WTC11 (cell line): ENCODE measurements around the gene GON7. TPM values are rescaled to one million over a fixed set of nuclear protein-coding genes. Genes with fewer than 3 reads are reported as not detected.

ENCODE experiments used
- ATAC-seq: fragments of 200-7000 bp; cut with Tn5 transposase; 2 replicates; pipeline ENCODE4 v1.10.0; 2021; ENCODE audit warnings: mild to moderate bottlenecking, moderate library complexity
- Bru-seq: library from RNA; stranded (reverse); fragments of 400-500 nt; gene quantifications from one replicate; lab custom pipeline; 2021; lab: Mats Ljungman, UMichigan
- CTCF ChIA-PET: fragments of 300-600 bp; sonication (Branson Sonifier 250); formaldehyde crosslinking; loops from one replicate; lab custom pipeline; 2021; ENCODE audit warnings: antibody characterized with exemption; lab: Charles Lee
- POLR2A ChIA-PET: fragments of 350-600 bp; sonication (Branson Sonifier 250); formaldehyde crosslinking; loops from one replicate; lab custom pipeline; 2021; ENCODE audit warnings: antibody characterized with exemption; lab: Charles Lee
- DNase-seq: peaks from one replicate; pipeline ENCODE4 v3.0.0; 2021; ENCODE audit warnings: low spot score
- H3K27ac Mint-ChIP-seq: 2 replicates; pipeline ENCODE4 v1.8.0; 2021; ENCODE audit warnings: mixed read lengths
- H3K27me3 Mint-ChIP-seq: 2 replicates; pipeline ENCODE4 v1.8.0; 2021; ENCODE audit warnings: low read depth, mild to moderate bottlenecking, moderate library complexity, mixed read lengths
- H3K36me3 Mint-ChIP-seq: 2 replicates; pipeline ENCODE4 v1.8.0; 2021; ENCODE audit warnings: mixed read lengths
- H3K4me1 Mint-ChIP-seq: 2 replicates; pipeline ENCODE4 v1.8.0; 2022; ENCODE audit warnings: mixed read lengths
- H3K4me3 Mint-ChIP-seq: 2 replicates; pipeline ENCODE4 v1.8.0; 2021; ENCODE audit warnings: mild to moderate bottlenecking, moderate library complexity, mixed read lengths
- H3K9me3 Mint-ChIP-seq: 2 replicates; pipeline ENCODE4 v1.8.0; 2021; ENCODE audit warnings: mixed read lengths
- CBFB ChIP-seq: sonication (generic); formaldehyde crosslinking; IDR thresholded peaks from 2 replicates; pipeline ENCODE4 v1.8.1; 2022; ENCODE audit warnings: mild to moderate bottlenecking, low read depth, missing genetic modification reagents
- CREB1 ChIP-seq: sonication (generic); formaldehyde crosslinking; IDR thresholded peaks from 2 replicates; pipeline ENCODE4 v1.8.0; 2023; ENCODE audit warnings: mild to moderate bottlenecking, missing genetic modification reagents
- ERG ChIP-seq: fragments of 250-450 bp; sonication (Bioruptor Pico); IDR thresholded peaks from 2 replicates; pipeline ENCODE4 v1.8.0; 2021; ENCODE audit warnings: mild to moderate bottlenecking
- ESRRA ChIP-seq: sonication (generic); formaldehyde crosslinking; IDR thresholded peaks from 2 replicates; pipeline ENCODE4 v1.8.1; 2022; ENCODE audit warnings: mild to moderate bottlenecking, missing genetic modification reagents, borderline replicate concordance
- ETV6 ChIP-seq: sonication (generic); formaldehyde crosslinking; IDR thresholded peaks from 2 replicates; pipeline ENCODE4 v1.8.1; 2022; ENCODE audit warnings: mild to moderate bottlenecking, missing genetic modification reagents
- FOXJ3 ChIP-seq: sonication (generic); formaldehyde crosslinking; IDR thresholded peaks from 2 replicates; pipeline ENCODE4 v1.9.0; 2021; ENCODE audit warnings: missing genetic modification reagents, mild to moderate bottlenecking, borderline replicate concordance
- GABPB1 ChIP-seq: sonication (generic); formaldehyde crosslinking; IDR thresholded peaks from 2 replicates; pipeline ENCODE4 v1.8.1; 2023; ENCODE audit warnings: mild to moderate bottlenecking, missing genetic modification reagents
- IRF1 ChIP-seq: sonication (generic); formaldehyde crosslinking; IDR thresholded peaks from 2 replicates; pipeline ENCODE4 v1.8.0; 2023; ENCODE audit warnings: missing genetic modification reagents
- JUN ChIP-seq: sonication (generic); formaldehyde crosslinking; IDR thresholded peaks from 2 replicates; pipeline ENCODE4 v1.8.0; 2023; ENCODE audit warnings: mild to moderate bottlenecking, missing genetic modification reagents
- NFATC4 ChIP-seq: fragments of 250-450 bp; sonication (Bioruptor Pico); IDR thresholded peaks from 2 replicates; pipeline ENCODE4 v1.9.0; 2021; ENCODE audit warnings: mild to moderate bottlenecking
- NFE2L1 ChIP-seq: sonication (generic); formaldehyde crosslinking; IDR thresholded peaks from 2 replicates; pipeline ENCODE4 v1.8.1; 2023; ENCODE audit warnings: missing genetic modification reagents
- SP1 ChIP-seq: sonication (generic); formaldehyde crosslinking; conservative IDR thresholded peaks from 2 replicates; pipeline ENCODE4 v1.8.1; 2022; ENCODE audit warnings: missing genetic modification reagents
- STAT6 ChIP-seq: sonication (generic); formaldehyde crosslinking; conservative IDR thresholded peaks from 2 replicates; pipeline ENCODE4 v1.8.1; 2023; ENCODE audit warnings: mild to moderate bottlenecking, low read depth, missing genetic modification reagents, moderate library complexity
- USF1 ChIP-seq: sonication (generic); formaldehyde crosslinking; IDR thresholded peaks from 2 replicates; pipeline ENCODE4 v1.8.0; 2022; ENCODE audit warnings: mild to moderate bottlenecking, missing genetic modification reagents
- USF2 ChIP-seq: sonication (generic); formaldehyde crosslinking; IDR thresholded peaks from 2 replicates; pipeline ENCODE4 v1.8.1; 2023; ENCODE audit warnings: mild to moderate bottlenecking, missing genetic modification reagents, moderate library complexity
- ZBTB21 ChIP-seq: sonication (generic); formaldehyde crosslinking; IDR thresholded peaks from 2 replicates; pipeline ENCODE4 v1.8.1; 2023; ENCODE audit warnings: mild to moderate bottlenecking, missing genetic modification reagents, borderline replicate concordance
- ZMAT4 ChIP-seq: fragments of 250-450 bp; sonication (Bioruptor Pico); IDR thresholded peaks from 2 replicates; pipeline ENCODE4 v1.9.0; 2021; ENCODE audit warnings: mild to moderate bottlenecking
- ZNF121 ChIP-seq: sonication (generic); formaldehyde crosslinking; IDR thresholded peaks from 2 replicates; pipeline ENCODE4 v1.8.0; 2023; ENCODE audit warnings: missing genetic modification reagents
- ZNF232 ChIP-seq: sonication (generic); formaldehyde crosslinking; IDR thresholded peaks from 2 replicates; pipeline ENCODE4 v1.8.0; 2022; ENCODE audit warnings: mild to moderate bottlenecking, missing genetic modification reagents
- ZNF423 ChIP-seq: fragments of 250-450 bp; sonication (Bioruptor Pico); IDR thresholded peaks from 2 replicates; pipeline ENCODE4 v2.1.2; 2022; ENCODE audit warnings: mild to moderate bottlenecking, moderate library complexity
- ZNF671 ChIP-seq: fragments of 250-450 bp; sonication (Bioruptor Pico); IDR thresholded peaks from 2 replicates; pipeline ENCODE4 v1.8.0; 2021; ENCODE audit warnings: mild to moderate bottlenecking
- long read RNA-seq, 3 experiments: library from RNA in 1 of 3; library from capped mRNA in 1 of 3; library from polyadenylated mRNA in 1 of 3; unstranded in 2 of 3; stranded (forward) in 1 of 3; transcript quantifications; one replicate each; pipeline ENCODE4 v2.0.0, GENCODE V29; 2021
- total RNA-seq: library from RNA; stranded (reverse); gene quantifications from 3 replicates; pipeline ENCODE4 v1.2.3, GENCODE V29; 2021
- TF ChIP-seq, protein P1 (sequence below): sonication (generic); formaldehyde crosslinking; IDR thresholded peaks from 2 replicates; pipeline ENCODE4 v1.8.1; 2023; ENCODE audit warnings: mild to moderate bottlenecking, missing genetic modification reagents
- TF ChIP-seq, protein P2 (sequence below): sonication (generic); formaldehyde crosslinking; IDR thresholded peaks from 2 replicates; pipeline ENCODE4 v1.8.1; 2023; ENCODE audit warnings: mild to moderate bottlenecking, missing genetic modification reagents, borderline replicate concordance

The GON7 gene
- total RNA-seq (7.1 to 8.0 TPM (median 7.4 TPM) in 3 replicates), Bru-seq, nascent RNA (percentile 83 among the genes with signal in this experiment)
- long read RNA-seq, experiment 1, transcript GON7-201 (2 exons, 1,154 nt) = major isoform, 17 of 19 reads
- long read RNA-seq, experiment 1, partial matches to known transcripts = 0 of 19 reads
- long read RNA-seq, experiment 1, other reads (novel, unspliced or antisense) = 2 of 19 reads
- long read RNA-seq, experiment 2, transcript GON7-201 (2 exons, 1,154 nt) = major isoform, 11 of 13 reads
- long read RNA-seq, experiment 2, partial matches to known transcripts = 0 of 13 reads
- long read RNA-seq, experiment 2, other reads (novel, unspliced or antisense) = 2 of 13 reads
- long read RNA-seq, experiment 3, transcript GON7-201 (2 exons, 1,154 nt) = major isoform, 66 of 69 reads
- long read RNA-seq, experiment 3, partial matches to known transcripts = 1 of 69 reads
- long read RNA-seq, experiment 3, other reads (novel, unspliced or antisense) = 1 of 69 reads

GRCh38 chr14:93206793-93207467 is at the start of gene GON7, which contains the start of gene UBR7:
GON7 (minus strand) TSS chr14:93207065; CDS start chr14:93207037, 28 bp downstream.
UBR7 (plus strand) TSS chr14:93207256; CDS start chr14:93207292, 36 bp downstream.
- H3K27ac Mint-ChIP-seq = peak within 1 kb of the TSS; percentile 99
- ChIA-PET CTCF (interaction anchor here (0.6 to 3.3 kb wide), 48 partner anchors 9 to 733 kb away, joined by 3 to 34 read pairs (median 4); partner anchors contain the start of genes LYSET and MOAP1), POLR2A (interaction anchor here (1.0 to 2.5 kb wide), 5 partner anchors 9 to 128 kb away, joined by 4 to 23 read pairs (median 4); partner anchors contain the start of genes ITPK1, LYSET and MOAP1)
- ATAC-seq = peak; percentile 92
- H3K4me3 Mint-ChIP-seq = peak within 1 kb of the TSS; percentile 99
- peaks cover 14% of the 10 kb centered on the region for H3K4me1 Mint-ChIP-seq
- peaks cover 8% of the 10 kb centered on the region for H3K36me3 Mint-ChIP-seq
- no peaks in the 10 kb centered on the region for H3K9me3 Mint-ChIP-seq
- DNase-seq = peak; percentile 97
- H3K27me3 Mint-ChIP-seq = no peaks in the 10 kb centered on the region
- TF ChIP-seq, protein P1, sequence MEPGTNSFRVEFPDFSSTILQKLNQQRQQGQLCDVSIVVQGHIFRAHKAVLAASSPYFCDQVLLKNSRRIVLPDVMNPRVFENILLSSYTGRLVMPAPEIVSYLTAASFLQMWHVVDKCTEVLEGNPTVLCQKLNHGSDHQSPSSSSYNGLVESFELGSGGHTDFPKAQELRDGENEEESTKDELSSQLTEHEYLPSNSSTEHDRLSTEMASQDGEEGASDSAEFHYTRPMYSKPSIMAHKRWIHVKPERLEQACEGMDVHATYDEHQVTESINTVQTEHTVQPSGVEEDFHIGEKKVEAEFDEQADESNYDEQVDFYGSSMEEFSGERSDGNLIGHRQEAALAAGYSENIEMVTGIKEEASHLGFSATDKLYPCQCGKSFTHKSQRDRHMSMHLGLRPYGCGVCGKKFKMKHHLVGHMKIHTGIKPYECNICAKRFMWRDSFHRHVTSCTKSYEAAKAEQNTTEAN (CRISPR knock-in tag) = peak; percentile 80; the same call in 1 of the 2 replicates
- no peak; the same call in 1 of the 2 replicates for TF ChIP-seq ESRRA (CRISPR knock-in tag)
- TF ChIP-seq STAT6 (CRISPR knock-in tag) = 0 out of 2 replicates have a peak, but pooled peaks have one; percentile 33
- no peak for TF ChIP-seq IRF1 (CRISPR knock-in tag)
- peak; percentile 86; the same call in 1 of the 2 replicates for TF ChIP-seq CBFB (CRISPR knock-in tag)
- no peak for TF ChIP-seq NFATC4
- TF ChIP-seq NFE2L1 (CRISPR knock-in tag) = peak; percentile 80; the same call in 1 of the 2 replicates
- TF ChIP-seq SP1 (CRISPR knock-in tag) = peak; percentile 87
- TF ChIP-seq ETV6 (CRISPR knock-in tag) = peak; percentile 95
- peak; percentile 73; the same call in 1 of the 2 replicates for TF ChIP-seq JUN (CRISPR knock-in tag)
- TF ChIP-seq ZNF423 (CRISPR knock-in tag) = no peak
- TF ChIP-seq USF2 = no peak; the same call in 1 of the 2 replicates
- TF ChIP-seq, protein P2, sequence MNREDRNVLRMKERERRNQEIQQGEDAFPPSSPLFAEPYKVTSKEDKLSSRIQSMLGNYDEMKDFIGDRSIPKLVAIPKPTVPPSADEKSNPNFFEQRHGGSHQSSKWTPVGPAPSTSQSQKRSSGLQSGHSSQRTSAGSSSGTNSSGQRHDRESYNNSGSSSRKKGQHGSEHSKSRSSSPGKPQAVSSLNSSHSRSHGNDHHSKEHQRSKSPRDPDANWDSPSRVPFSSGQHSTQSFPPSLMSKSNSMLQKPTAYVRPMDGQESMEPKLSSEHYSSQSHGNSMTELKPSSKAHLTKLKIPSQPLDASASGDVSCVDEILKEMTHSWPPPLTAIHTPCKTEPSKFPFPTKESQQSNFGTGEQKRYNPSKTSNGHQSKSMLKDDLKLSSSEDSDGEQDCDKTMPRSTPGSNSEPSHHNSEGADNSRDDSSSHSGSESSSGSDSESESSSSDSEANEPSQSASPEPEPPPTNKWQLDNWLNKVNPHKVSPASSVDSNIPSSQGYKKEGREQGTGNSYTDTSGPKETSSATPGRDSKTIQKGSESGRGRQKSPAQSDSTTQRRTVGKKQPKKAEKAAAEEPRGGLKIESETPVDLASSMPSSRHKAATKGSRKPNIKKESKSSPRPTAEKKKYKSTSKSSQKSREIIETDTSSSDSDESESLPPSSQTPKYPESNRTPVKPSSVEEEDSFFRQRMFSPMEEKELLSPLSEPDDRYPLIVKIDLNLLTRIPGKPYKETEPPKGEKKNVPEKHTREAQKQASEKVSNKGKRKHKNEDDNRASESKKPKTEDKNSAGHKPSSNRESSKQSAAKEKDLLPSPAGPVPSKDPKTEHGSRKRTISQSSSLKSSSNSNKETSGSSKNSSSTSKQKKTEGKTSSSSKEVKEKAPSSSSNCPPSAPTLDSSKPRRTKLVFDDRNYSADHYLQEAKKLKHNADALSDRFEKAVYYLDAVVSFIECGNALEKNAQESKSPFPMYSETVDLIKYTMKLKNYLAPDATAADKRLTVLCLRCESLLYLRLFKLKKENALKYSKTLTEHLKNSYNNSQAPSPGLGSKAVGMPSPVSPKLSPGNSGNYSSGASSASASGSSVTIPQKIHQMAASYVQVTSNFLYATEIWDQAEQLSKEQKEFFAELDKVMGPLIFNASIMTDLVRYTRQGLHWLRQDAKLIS (CRISPR knock-in tag) = no peak
- TF ChIP-seq ZNF232 (CRISPR knock-in tag) = no peak
- TF ChIP-seq FOXJ3 (CRISPR knock-in tag) = no peak
- no peak for TF ChIP-seq ZNF671
- TF ChIP-seq USF1 (CRISPR knock-in tag) = no peak
- TF ChIP-seq CREB1 (CRISPR knock-in tag) = peak; percentile 72; the same call in 1 of the 2 replicates
- TF ChIP-seq GABPB1 = no peak; the same call in 1 of the 2 replicates
- no peak for TF ChIP-seq ZMAT4 (CRISPR knock-in tag)
- no peak for TF ChIP-seq ERG
- no peak for TF ChIP-seq ZNF121 (CRISPR knock-in tag)
- TF ChIP-seq ZBTB21 (CRISPR knock-in tag) = no peak; the same call in 1 of the 2 replicates
